H1 (cell line): ENCODE results near the gene OGFOD1. TPM values are rescaled to one million over a fixed set of nuclear protein-coding genes. Genes with fewer than 3 reads are reported as not detected.

Experiments
- BRCA1 ChIP-seq: IDR thresholded peaks from 2 replicates; pipeline ENCODE4 v1.6.1; 2012; ENCODE audit warnings: low read depth, low read length, improper control_type of control experiment
- CHD7 ChIP-seq: fragments of 300-600 bp; sonication (generic); IDR thresholded peaks from 2 replicates; pipeline ENCODE4 v1.7.1; 2012; ENCODE audit warnings: low read length, moderate library complexity, mild to moderate bottlenecking, inconsistent platforms; ENCODE audit not compliant: insufficient replicate concordance
- CTCF ChIP-seq, 3 experiments: IDR thresholded peaks; 1 replicate in 2 of 3; 2 replicates in 1 of 3; pipeline versions ENCODE4 v1.5.1 to v1.6.1; 2011; ENCODE audit warnings: low read length in 3 of 3, mild to moderate bottlenecking in 3 of 3, inconsistent platforms in 2 of 3, low read depth in 1 of 3, moderate library complexity in 1 of 3; ENCODE audit not compliant: insufficient read depth in 1 of 3; ENCODE audit errors: control extremely low read depth in 1 of 3
- polyA plus RNA-seq, 7 experiments: library from polyadenylated mRNA; depleted of rRNA in 3 of 7; stranded (reverse) in 5 of 7; unstranded in 2 of 7; fragments of >200 nt in 5 of 7; fragments of 200-250 nt in 2 of 7; gene quantifications; 1 replicate in 5 of 7; 2 replicates in 1 of 7; 4 replicates in 1 of 7; pipeline versions ENCODE4 v1.2.1 to v1.2.3, GENCODE V29; 2011 to 2013; ENCODE audit warnings: missing spikeins in 2 of 7, mixed read lengths in 2 of 7
- total RNA-seq: library from RNA; stranded (reverse); fragmentation: NEBNext Ultra II Directional; extraction: Animal tissue kit (Norgen Biotek cat#: 25700); gene quantifications from 2 replicates; pipeline ENCODE4 v1.2.1, GENCODE V29; 2021

The OGFOD1 gene
- total and polyA plus RNA-seq, 2 of the 8 experiments (the other 6 are each of a cell fraction or from before 2014, with no cell fraction given): 24.6 to 61.4 TPM

GRCh38 chr16:56512025-56512424, 60.7 kb downstream of the OGFOD1 start (continued):
- TF ChIP-seq CHD7 (no peak), CTCF (IDR thresholded peaks at IDR 0.05; ENCODE audit: control extremely low read depth in 1 of 3, insufficient read depth in 1 of 3, low read depth in 1 of 3, low read length in 3 of 3) (no peak), BRCA1 (no peak)
